Prostate gland (tissue), 2 donors: ENCODE measurements around the gene DNAJC1. TPM values are rescaled to one million over a fixed set of nuclear protein-coding genes. Genes with fewer than 3 reads are reported as not detected.

Experiments used
- DNase-seq: peaks from one replicate; pipeline ENCODE4 v3.0.0-alpha.2; 2019; ENCODE audit warnings: low spot score
- H3K27ac ChIP-seq, 2 donors: fragments of 200-600 bp; sonication (generic); 2 replicates each; pipeline ENCODE4 v1.5.1; 2017 to 2019
- H3K27me3 ChIP-seq: fragments of 200-600 bp; sonication (generic); replicated peaks from 2 replicates; pipeline ENCODE4 v1.5.1; 2019; ENCODE audit not compliant: insufficient read depth
- H3K36me3 ChIP-seq, 2 donors: fragments of 200-600 bp; sonication (generic); 1 replicate in 1 of 2; 2 replicates in 1 of 2; pipeline versions ENCODE4 v1.5.1 to v1.8.1; 2017 to 2019
- H3K4me1 ChIP-seq: fragments of 200-600 bp; sonication (generic); replicated peaks from 2 replicates; pipeline ENCODE4 v1.5.1; 2019
- H3K4me3 ChIP-seq, 2 donors: fragments of 200-600 bp; sonication (generic); 2 replicates each; pipeline ENCODE4 v1.5.1; 2017 to 2019
- H3K9me3 ChIP-seq: fragments of 200-600 bp; sonication (generic); 2 replicates; pipeline ENCODE4 v1.5.1; 2017
- CTCF ChIP-seq, 4 experiments: fragments of 200-600 bp in 2 of 4; fragments of 450-650 bp in 2 of 4; sonication (generic) in 2 of 4; IDR thresholded peaks; 1 replicate in 3 of 4; 2 replicates in 1 of 4; pipeline ENCODE4 v1.5.1; 2016 to 2019; ENCODE audit warnings: antibody characterized with exemption in 4 of 4, mild to moderate bottlenecking in 2 of 4, moderate library complexity in 2 of 4
- POLR2A ChIP-seq: fragments of 450-650 bp; IDR thresholded peaks from one replicate; pipeline ENCODE4 v1.6.1; 2016; ENCODE audit warnings: antibody characterized with exemption, mild to moderate bottlenecking
- POLR2AphosphoS5 ChIP-seq: sonication (generic); formaldehyde crosslinking; IDR thresholded peaks from one replicate; pipeline ENCODE4 v1.6.1; 2017; ENCODE audit warnings: antibody characterized with exemption
- WGBS: methylation state at CpG from one replicate; pipeline ENCODE4 v1.1.5; 2018; 5-methylcytosine and 5-hydroxymethylcytosine counted together
- intact Hi-C: fragments of 100-400 bp; cut with DNase I; formaldehyde crosslinking; loops from one replicate; pipeline ENCODE4 v1.14.2; 2022
- total RNA-seq, 2 donors: library from RNA; depleted of rRNA; stranded (reverse); fragments of >200 nt; gene quantifications; one replicate each; pipeline ENCODE4 v1.1.0, GENCODE V29; 2016

DNAJC1 gene
- total RNA-seq, 2 donors from 2014 or later: 62.8 to 89.3 TPM

- WGBS: 99% methylated on average over 2 of the region's 2 CpGs
- intact Hi-C loops: no loop called here
- Histone ChIP-seq H3K27me3 (no peaks in the 10 kb centered on the region), H3K4me3 (no peak overlapping the region), H3K27ac (no peak overlapping the region), H3K9me3 (no peaks in the 10 kb centered on the region), H3K4me1 (no peaks in the 10 kb centered on the region), H3K36me3 (no peaks in the 10 kb centered on the region)
- no peak for TF ChIP-seq POLR2AphosphoS5
- no peak for TF ChIP-seq CTCF (IDR thresholded peaks at IDR 0.05)
- DNase-seq: no peak
Measured at GRCh38 chr10:21760332-21760731, 243.2 kb downstream of the DNAJC1 start.

GRCh38 chr10:21759232-21759631 is 244.3 kb downstream of the DNAJC1 start:
- Histone ChIP-seq H3K4me1 (no peaks in the 10 kb centered on the region), H3K9me3 (no peaks in the 10 kb centered on the region), H3K27me3 (no peaks in the 10 kb centered on the region), H3K27ac (no peak overlapping the region), H3K4me3 (no peak overlapping the region), H3K36me3 (no peaks in the 10 kb centered on the region)
- TF ChIP-seq CTCF (IDR thresholded peaks at IDR 0.05) (no peak), POLR2AphosphoS5 (no peak), POLR2A (no peak)
- intact Hi-C loops: no loop called here
- WGBS: 93% methylated on average over 21 of the region's 21 CpGs
- no peak for DNase-seq

GRCh38 chr10:21758696-21759095 is 244.8 kb downstream of the DNAJC1 start:
- Histone ChIP-seq H3K4me1 (no peaks in the 10 kb centered on the region), H3K27me3 (no peaks in the 10 kb centered on the region), H3K4me3 (no peak overlapping the region), H3K27ac (no peak overlapping the region), H3K36me3 (no peaks in the 10 kb centered on the region), H3K9me3 (no peaks in the 10 kb centered on the region)
- TF ChIP-seq POLR2A (no peak), POLR2AphosphoS5 (no peak), CTCF (IDR thresholded peaks at IDR 0.05) (no peak)
- DNase-seq: no peak
- intact Hi-C loops: no loop called here
- WGBS: 90% methylated on average over 7 of the region's 7 CpGs

- DNase-seq: no peak
- WGBS: 84% methylated on average over 14 of the region's 14 CpGs
- H3K4me3 ChIP-seq: no peak overlapping the region
- no peaks in the 10 kb centered on the region for H3K27me3 ChIP-seq
- intact Hi-C loops: no loop called here
- no peak overlapping the region for H3K27ac ChIP-seq
- H3K9me3 ChIP-seq: no peaks in the 10 kb centered on the region
- TF ChIP-seq CTCF (IDR thresholded peaks at IDR 0.05) (no peak), POLR2A (no peak), POLR2AphosphoS5 (no peak)
- no peaks in the 10 kb centered on the region for H3K36me3 ChIP-seq
- H3K4me1 ChIP-seq: no peaks in the 10 kb centered on the region
Measured at GRCh38 chr10:21758239-21758638, 245.3 kb downstream of the DNAJC1 start.

GRCh38 chr10:21757185-21757901 is 246.2 kb downstream of the DNAJC1 start:
- Histone ChIP-seq H3K4me1 (no peaks in the 10 kb centered on the region), H3K9me3 (no peaks in the 10 kb centered on the region), H3K27me3 (no peaks in the 10 kb centered on the region), H3K27ac (no peak overlapping the region), H3K4me3 (no peak overlapping the region), H3K36me3 (no peaks in the 10 kb centered on the region)
- WGBS: 56% methylated on average over 8 of the region's 8 CpGs
- TF ChIP-seq POLR2AphosphoS5 (no peak), CTCF (IDR thresholded peaks at IDR 0.05) (no peak), POLR2A (no peak)
- DNase-seq: no peak
- intact Hi-C loops: no loop called here
